GM19372 (cell line): Measurements from ENCODE around the gene TNFRSF13B.
"Not testable (repeated sequence)": the region's sequence is repeated elsewhere in the genome, so short reads cannot be mapped to it uniquely, and the experiment has no call there.

Source experiments
- ATAC-seq: cut with Tn5 transposase; IDR thresholded peaks from one replicate; pipeline ENCODE4 v1.9.1; 2021; ENCODE audit warnings: mild to moderate bottlenecking, low read depth, moderate library complexity; ENCODE audit not compliant: unreplicated experiment

Gene TNFRSF13B

GRCh38 chr17:16987830-16988601, 16.1 kb upstream of the TNFRSF13B start:
- ATAC-seq: peak; percentile 67

- no peak for ATAC-seq
Measured at GRCh38 chr17:16987066-16987829, 15.3 kb upstream of the TNFRSF13B start.

GRCh38 chr17:16986391-16986790, 14.5 kb upstream of the TNFRSF13B start:
- ATAC-seq: no peak

DNA sequence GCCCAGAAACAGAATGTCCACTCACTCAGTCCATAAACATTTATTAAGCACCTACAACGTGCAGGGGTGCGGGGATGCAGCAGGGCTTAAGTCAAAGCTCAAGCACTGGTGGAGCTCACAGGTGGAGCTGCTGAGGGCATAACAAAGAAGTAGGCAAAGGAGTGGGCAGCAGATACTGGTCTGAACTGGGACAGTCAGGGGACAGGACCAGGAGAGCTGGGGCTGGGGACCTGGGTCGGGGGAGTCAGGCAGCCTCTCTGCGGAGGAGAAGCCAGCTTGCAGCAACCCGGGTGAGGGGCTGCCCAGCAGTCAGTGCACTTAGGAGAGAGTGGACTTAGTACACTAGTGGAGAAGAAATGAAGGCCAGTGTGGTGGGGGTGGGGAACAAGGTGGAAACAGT, 10.0 kb upstream of the TNFRSF13B start:
- no peak for ATAC-seq

DNA sequence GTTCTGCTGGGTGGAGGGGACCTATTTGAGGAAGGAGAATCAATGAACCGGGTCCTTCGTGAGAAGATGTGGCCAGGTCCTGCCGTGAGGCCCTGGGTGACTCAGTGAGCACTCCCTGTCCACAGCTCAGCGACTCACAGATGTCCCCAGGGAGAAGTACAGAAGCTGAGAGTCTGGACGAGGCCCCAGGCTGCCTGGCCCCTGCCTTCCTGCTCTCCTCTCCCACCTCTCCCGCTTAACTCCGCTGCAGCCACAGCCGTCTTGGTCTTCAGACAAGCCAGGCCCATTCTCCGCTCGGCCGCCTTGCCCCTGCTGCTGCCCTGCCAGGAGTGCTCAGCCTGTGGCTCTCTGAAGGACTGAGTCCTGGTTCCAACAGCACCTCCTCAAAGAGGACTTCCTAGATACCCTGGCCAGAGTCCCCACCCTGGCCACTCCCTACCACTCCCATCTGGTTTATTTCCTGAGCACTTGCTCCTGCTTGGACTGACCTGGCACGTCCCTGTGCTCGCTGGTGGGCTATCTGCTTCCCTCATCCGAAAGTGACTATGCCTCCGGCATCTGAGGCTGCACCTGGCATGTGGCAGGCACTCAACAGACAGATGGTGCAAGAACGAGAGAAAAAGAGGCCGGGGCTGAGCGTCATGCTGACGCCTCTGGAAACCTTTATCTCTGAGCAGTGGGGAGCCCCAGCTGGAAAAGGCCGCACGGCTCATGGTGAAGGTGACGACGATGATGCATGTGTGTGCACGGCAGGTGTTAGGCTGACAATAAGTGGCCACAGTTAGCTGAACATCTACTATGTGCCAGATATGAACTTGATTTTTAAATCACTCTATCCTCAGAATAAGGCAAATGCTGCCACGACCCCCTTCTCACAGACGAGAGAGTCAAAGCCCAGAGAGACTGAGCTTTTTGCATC, 9.2 kb upstream of the TNFRSF13B start:
- ATAC-seq: no peak

DNA sequence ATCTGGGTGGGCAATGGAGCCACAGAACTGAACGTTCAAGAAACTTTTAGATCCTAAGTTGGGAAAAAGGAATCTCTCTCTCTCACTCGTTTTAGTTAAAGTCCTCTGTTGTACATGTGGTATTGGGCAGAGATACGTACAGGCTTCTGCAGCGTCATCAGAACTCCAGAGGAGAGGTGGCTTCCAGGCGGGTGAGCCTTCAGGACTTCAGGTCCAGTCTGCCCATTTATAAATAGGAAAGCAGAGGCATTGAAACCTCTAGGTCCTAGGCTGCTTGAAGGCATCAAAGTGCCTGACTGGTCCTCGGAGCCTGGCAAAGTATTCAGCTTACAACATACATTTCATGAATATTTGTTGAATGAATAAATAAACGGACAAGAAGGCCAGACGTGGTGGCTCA, 8.1 kb upstream of the TNFRSF13B start:
- ATAC-seq: no peak

DNA sequence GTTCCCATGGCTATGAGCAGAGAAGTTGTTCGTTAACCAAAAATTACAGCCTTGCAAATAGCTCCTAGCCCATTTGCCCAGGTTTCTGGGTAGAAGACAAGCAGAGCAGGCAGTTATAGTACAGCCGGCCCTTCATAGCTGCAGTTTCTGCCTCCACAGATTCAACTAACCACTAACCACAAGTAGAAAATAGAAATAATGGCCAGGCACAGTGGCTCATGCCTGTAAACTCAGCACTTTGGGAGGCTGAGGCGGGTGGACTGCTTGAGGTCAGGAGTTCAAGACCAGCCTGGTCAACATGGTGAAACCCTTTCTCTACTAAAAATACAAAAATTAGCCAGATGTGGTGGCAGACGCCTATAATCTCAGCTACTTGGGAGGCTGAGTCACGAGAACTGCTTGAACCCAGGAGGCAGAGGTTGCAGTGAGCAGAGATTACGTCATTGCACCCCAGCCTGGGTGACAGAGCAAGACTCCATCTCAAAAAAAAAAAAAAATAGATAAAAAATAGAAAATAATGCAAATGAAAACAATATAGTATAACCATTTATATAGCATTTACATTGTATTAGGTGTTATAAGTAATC, 7.4 kb upstream of the TNFRSF13B start:
- ATAC-seq: not testable (repeated sequence)

GRCh38 chr17:16977932-16978331, 6.0 kb upstream of the TNFRSF13B start:
- no peak for ATAC-seq

DNA sequence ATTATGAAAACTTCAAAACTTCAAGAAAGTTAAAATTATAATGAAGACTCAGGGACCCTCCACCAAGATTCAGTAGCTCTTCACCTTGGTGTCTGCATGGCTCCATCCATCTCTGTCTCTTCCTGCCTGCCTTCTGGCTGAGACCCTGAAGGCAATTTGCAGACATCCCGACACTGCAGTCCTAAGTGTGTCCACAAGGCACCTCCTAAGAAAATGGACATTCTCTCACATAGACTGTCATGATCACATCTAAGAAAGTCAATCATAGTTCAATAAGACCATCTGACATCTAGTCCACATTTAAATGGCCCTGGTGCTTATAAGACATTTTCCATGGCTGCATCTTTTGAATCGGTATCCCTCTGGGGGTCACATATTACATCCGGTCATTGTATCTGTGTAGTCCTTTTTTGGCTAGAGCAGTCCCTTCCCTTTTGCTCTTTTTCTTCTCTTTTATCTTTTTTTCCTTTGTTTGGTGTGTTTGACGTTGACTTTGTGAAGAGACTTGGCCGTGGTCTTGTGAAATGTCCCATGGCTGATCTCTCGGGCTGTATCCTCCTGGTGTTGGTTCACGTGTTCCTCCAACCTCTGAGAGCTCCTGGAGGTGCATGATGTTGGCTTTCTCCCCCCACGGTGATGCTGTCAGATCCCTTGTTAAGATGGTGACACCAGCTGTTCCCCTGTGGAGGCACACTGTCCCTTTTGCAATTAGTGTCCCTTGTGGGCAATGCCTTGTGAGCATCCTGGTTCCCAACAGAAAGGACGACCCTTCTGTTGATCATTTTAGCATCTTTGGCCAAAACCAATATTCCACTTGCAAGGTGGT, 5.0 kb upstream of the TNFRSF13B start:
- ATAC-seq: no peak

GRCh38 chr17:16975744-16976625, 4.1 kb upstream of the TNFRSF13B start:
- no peak for ATAC-seq

GRCh38 chr17:16975277-16975651, 3.3 kb upstream of the TNFRSF13B start:
- no peak for ATAC-seq

GRCh38 chr17:16974569-16975276, 2.8 kb upstream of the TNFRSF13B start:
- no peak for ATAC-seq

DNA sequence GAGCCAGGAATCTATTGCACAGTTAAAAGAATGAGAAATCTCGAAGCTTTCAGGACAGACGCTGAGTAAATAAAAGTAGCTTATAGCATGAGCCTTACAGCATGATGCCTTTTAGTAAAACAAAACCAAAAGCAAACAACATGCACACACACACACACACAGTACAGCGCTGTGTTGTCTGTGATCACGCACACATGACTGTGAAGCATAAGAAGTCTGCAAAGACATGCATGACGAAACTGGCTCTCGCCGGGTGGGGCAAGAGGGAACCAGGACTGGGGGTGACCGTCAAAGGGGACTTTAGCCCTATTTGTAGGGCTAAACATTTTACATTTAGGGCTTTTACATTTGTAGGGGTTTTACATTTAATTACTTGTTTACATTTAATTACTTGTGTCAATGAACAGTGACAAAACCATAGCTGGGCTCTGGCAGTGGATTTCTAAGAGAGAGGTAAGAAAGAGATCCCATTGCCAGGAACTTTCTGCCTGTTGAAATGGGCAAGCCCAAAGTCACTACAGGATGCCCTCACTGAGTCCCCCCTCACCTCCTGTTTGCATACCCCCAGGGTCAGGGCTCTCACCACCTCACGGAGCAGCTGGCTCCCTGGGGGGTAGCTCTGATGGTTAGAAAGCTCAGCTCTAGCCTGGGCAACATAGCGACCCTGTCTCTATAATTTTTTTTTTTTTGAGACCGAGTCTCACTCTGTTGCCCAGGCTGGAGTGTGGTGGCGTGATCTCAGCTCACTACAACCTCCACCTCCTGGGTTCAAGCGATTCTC, 2.0 kb upstream of the TNFRSF13B start:
- no peak for ATAC-seq

GRCh38 chr17:16973043-16973442, 1.1 kb upstream of the TNFRSF13B start:
- ATAC-seq: not testable (repeated sequence)

GRCh38 chr17:16972346-16972745, 428 bp upstream of the TNFRSF13B start:
- ATAC-seq: no peak

DNA sequence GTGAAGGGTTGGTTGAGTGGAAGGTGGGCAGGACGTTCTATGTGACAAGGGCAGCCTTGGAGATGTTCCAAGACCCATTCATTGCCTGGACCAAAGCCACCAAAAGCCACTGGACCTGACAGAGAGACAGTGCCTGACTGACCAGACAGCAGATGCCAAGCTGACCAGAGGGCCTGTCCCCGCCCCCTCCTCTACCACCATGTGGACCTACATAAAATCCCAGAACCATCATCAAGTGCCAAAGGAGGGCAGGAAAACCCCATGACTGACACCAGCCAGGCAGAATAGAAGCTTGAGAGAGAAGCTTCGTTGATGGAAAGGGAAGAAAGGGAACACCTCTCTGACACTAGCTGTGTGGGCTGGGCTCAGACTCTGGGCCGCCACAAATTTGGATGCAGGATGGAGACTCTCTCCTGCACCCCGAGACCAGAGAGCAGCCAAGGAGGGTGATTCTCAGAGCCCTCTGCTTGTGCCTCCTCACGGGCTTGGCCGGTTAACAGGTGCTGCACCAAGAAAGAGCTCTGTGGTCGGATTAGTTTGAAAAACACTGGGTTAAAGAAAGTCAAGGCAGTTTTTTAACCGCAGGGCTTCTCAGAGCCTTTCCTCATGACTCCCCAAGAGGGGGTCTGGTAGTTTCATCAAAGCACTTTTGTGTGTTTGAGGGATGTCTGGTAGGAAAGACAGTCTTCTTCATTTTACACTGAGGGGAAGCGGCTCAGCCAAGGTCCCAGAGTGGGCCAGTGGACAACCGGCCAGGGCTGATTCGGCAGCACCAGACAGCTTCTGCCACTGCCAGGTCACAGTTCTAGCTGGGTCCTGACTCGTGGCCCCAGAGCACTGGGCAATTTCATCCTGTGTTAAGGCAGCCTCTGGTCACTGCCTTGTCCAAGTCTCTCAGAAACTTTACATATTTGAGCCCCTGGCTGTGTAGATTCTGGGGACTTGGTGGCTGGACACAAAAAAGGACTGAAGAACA, 1.7 kb downstream of the TNFRSF13B start:
- no peak for ATAC-seq
